GM12875 (cell line): ENCODE data around the gene VWA1.
"Not testable (repeated sequence)": the region's sequence is repeated elsewhere in the genome, so short reads cannot be mapped to it uniquely, and the experiment has no call there.

Source experiments
- H3K4me3 ChIP-seq: one replicate; pipeline ENCODE4 v1.5.1; 2011; ENCODE audit warnings: low read depth, low read length, control low read depth
- TF ChIP-seq, protein P1 (sequence below): IDR thresholded peaks from 2 replicates; pipeline ENCODE4 v1.5.1; 2011; ENCODE audit warnings: low read depth, mild to moderate bottlenecking, control low read depth, inconsistent platforms, low read length, moderate library complexity, borderline replicate concordance; ENCODE audit not compliant: insufficient read depth

VWA1 gene

GRCh38 chr1:1452882-1453281 lies 17.4 kb downstream of the VWA1 start:
- TF ChIP-seq, protein P1, sequence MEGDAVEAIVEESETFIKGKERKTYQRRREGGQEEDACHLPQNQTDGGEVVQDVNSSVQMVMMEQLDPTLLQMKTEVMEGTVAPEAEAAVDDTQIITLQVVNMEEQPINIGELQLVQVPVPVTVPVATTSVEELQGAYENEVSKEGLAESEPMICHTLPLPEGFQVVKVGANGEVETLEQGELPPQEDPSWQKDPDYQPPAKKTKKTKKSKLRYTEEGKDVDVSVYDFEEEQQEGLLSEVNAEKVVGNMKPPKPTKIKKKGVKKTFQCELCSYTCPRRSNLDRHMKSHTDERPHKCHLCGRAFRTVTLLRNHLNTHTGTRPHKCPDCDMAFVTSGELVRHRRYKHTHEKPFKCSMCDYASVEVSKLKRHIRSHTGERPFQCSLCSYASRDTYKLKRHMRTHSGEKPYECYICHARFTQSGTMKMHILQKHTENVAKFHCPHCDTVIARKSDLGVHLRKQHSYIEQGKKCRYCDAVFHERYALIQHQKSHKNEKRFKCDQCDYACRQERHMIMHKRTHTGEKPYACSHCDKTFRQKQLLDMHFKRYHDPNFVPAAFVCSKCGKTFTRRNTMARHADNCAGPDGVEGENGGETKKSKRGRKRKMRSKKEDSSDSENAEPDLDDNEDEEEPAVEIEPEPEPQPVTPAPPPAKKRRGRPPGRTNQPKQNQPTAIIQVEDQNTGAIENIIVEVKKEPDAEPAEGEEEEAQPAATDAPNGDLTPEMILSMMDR = no peak
- no peak overlapping the region for H3K4me3 ChIP-seq

DNA sequence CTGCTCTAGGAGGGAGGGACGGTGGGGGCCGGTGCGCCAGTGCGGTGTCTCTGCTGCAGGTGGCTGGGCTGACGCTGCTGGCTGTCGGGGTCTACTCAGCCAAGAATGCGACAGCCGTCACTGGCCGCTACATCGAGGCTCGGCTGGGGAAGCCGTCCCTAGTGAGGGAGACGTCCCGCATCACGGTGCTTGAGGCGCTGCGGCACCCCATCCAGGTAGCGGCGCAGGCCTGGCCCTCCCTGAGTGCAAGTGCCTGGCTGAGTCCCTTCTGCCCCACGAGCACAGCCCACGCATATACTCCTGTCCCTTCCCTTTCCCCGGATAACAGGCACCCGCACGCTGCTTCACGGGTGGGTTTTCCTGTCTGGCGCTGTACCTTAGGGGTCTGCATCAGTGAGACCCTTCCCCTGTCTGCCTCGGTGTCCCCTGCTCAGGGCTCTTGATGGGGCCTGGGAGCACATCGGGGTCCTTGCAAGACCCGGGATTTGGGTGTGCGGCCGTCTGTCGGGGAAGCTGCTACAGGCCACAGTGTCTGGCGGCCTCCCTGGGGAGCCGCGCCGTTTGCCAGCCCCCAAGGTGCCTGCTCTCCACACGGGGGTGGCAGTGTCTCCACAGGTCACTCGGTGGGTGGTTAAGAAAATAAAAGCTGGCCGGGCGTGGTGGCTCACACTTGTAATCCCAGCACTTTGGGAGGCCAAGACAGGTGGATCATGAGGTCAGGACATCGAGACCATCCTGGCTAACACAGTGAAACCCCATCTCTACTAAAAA lies 19.0 kb downstream of the VWA1 start:
- not testable (repeated sequence) for H3K4me3 ChIP-seq

GRCh38 chr1:1455366-1455884 lies 19.9 kb downstream of the VWA1 start:
- TF ChIP-seq, protein P1 = no peak
- H3K4me3 ChIP-seq = no peak overlapping the region

GRCh38 chr1:1455934-1456333 lies 20.4 kb downstream of the VWA1 start:
- not testable (repeated sequence) for H3K4me3 ChIP-seq

DNA sequence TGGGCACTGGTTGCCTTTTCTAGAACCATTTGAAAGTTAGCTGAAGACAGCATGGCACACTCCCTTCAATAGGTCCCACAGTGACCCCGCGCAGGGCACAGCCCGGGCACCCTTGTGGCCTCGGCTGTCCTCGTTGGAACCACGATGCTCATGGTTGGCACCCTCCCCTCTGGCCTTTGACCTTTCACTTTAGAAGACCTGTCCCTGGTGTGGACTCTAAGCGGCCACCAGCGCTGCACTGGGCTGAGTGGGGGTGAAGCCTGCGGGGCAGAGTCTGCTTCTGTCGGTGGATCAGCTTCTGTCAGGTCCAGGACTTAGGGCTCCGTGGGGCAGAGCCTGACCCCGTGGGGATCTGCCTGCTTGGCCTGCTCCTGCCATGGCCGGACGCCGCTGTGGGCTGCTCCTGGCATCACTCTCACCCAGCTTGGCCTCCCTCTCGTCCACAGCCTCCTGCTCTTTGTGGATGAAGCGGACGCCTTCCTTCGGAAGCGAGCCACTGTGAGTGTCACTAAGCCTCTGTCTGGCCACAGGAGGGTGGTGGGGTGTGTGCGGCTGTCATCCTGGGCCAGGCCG lies 21.3 kb downstream of the VWA1 start:
- H3K4me3 ChIP-seq = not testable (repeated sequence)

DNA sequence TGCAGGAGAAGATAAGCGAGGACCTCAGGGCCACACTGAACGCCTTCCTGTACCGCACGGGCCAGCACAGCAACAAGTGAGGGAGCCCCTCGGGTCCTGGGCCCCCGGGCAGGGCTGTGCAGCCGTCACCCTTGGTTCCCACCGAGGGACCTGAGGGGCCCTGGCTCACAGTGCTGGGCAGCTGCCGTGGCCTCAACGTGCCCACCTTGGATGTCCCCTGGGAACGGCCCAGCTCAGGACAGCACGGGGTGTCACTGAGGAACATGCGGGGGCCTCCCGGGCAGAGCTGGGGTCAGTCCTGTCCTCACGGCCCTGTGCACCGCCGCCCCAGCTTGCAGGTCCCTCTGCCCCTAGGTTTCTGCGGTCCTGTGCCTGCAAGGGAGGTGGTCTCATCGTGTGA lies 23.7 kb downstream of the VWA1 start:
- not testable (repeated sequence) for H3K4me3 ChIP-seq

GRCh38 chr1:1459711-1460110 lies 24.2 kb downstream of the VWA1 start:
- not testable (repeated sequence) for H3K4me3 ChIP-seq

GRCh38 chr1:1460540-1461130 lies 25.1 kb downstream of the VWA1 start:
- no peak overlapping the region for H3K4me3 ChIP-seq
- TF ChIP-seq, protein P1 = no peak

- TF ChIP-seq, protein P1 = no peak
- no peak overlapping the region for H3K4me3 ChIP-seq
These were observed 26.3 kb downstream of the VWA1 start for GRCh38 chr1:1461721-1462317.
